H4 (cell line): ENCODE data around the gene PROSER3. TPM values are rescaled to one million over a fixed set of nuclear protein-coding genes. Genes with fewer than 3 reads are reported as not detected.

Experiments
- DNase-seq: peaks from one replicate; pipeline ENCODE4 v3.0.0-alpha.2; 2015; ENCODE audit warnings: low spot score
- total RNA-seq: library from RNA; depleted of rRNA; stranded (reverse); fragments of >200 nt; shearing (Covaris generic); gene quantifications from 2 replicates; pipeline ENCODE4 v1.2.3, GENCODE V29; 2014

The PROSER3 gene
- total RNA-seq, 1 experiment from 2014 or later: 15.3 TPM

DNA sequence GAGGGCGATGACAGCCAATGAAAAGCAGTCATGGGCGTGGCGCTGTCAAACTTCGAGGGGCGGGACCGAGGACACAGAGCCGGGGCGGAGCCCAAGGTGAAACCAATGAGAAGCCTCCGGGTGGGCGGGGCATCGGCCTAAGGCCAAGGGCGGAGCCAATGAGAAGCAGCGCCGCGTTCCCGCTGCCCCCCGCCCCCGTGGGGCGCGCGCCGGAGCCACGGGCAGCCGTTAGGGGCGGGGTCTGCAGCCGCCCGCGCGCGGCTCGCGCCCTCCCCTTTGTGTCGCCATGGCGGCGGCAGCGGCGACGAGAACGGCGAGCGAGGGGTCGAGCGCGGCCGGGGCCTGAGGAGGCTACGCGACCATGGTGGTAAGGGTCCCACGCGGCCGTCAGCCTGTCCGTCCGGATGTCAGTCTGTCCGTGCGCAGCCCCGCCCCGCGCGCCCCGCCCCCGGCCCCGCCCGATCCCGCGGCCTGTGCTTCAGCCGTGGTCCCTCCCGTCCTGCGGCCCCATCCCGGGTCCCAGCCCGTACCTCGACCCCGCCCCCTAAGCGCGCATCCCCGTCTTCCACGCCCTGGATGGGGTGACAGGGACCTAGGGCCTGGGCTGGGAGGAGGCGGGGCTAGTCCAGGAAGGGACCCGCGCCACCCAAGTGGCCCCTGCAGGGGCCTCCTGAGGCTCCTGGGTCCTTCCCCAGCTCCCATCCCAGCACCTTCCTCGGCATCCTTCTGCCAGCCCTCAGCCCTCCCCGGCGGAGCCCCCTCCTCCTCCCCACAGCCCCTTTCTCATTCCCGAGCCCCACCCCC is 17.5 kb downstream of the PROSER3 start, which contains the start of gene ARHGAP33:
ARHGAP33 (plus strand) TSS at position 267 of the 804 bp plus-strand sequence; CDS start at position 362, 95 bp downstream.
- peak; percentile 95 for DNase-seq

DNA sequence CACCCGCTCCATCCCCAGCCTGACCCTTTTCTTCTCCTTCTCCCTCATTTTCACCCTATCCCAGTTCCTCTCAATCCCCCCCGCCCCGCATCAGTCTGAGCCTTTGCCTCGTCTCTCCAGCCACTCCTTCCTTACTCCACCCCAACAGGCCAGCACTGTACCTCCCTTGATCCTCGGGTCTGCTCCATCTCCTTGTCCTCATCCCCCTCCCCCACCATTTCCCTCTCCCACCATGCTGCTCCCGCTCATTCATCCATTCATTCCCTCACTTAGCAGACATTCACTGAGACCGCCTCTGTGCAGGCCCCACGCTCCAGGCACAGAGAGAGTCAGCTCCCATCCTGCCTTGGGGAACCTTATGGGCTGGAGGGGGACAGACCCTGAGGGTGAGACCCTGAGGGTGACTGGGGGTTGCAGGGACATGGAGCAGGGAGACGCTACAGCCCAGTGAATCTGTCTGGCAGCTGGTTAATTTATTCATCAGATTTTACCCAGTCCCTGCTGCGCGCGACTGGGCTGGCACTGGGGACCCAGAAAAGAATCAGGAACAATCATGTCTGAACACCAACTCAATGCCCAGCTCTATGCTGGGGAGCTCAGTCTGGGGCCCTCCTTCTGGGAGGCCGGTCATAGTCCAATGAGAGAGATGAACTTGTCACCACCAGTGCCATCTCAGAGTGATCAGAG is 18.3 kb downstream of the PROSER3 start:
- no peak for DNase-seq

DNA sequence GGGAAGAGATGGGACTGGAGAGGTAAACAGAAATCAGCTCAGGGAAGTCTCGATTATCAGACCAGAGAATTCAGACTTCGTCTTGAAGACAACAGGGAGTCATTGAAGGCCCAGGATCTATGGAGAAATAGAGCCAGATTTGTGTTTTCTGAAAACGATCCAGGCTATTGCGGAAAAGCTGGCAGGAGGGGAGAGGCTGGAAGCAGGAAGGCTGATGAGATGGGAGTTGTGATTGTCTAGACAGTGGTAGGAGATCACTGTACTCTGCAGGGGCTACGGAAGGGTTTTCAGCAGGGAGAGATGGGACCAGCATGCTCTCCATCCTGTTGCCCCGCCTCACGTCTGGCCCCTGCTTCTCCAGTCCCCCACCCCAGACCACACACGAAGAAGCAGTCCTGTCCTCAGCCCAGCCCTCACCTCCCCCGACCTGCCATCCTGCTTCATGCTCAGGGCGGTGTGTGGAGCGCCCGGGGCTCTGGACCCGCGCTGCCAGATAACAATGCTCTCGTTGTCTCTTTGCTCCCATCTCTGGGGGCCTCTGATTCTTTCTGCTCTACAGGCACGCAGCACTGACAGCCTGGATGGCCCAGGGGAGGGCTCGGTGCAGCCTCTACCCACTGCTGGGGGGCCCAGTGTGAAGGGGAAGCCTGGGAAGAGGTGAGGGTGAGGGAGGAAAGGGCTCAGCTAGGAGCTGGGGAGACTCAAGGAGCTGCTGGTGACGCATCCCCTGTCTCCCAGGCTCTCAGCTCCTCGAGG is 19.3 kb downstream of the PROSER3 start:
- DNase-seq: no peak

DNA sequence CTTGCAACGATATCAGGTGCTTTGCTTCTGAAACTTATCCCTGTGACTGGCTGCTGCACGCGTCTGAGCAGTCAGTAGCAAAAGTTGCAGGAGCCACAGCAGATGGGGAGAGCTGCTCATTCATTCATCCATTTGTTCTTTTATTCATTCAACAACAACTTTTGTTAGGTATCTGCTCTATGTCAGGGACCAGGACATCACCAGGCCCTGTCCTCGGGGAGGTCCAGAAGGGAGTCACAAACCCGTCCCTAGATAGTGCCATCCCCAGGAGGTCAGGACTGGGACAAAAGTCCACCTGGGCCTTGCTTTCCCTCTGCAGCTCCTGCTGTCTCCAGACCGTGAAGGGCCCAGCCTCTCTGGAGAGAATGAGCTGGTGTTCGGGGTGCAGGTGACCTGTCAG is 20.0 kb downstream of the PROSER3 start:
- no peak for DNase-seq

DNA sequence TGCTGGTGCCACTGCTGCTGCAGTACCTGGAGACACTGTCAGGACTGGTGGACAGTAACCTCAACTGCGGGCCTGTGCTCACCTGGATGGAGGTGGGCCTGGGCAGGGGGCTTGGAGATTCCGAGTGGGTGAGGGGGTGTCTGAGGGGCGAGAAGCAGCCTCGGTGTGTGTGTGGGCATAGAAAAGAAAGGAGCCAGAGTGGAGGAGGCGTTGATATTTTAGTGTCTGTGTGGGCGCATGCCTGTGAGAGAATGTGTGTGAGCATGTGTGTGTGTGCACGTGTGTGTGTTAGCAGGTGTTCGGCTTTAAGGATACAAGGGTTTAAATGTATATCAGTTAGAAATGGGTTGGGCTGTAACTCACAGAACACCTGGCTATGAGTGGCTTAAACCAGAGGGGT is 21.1 kb downstream of the PROSER3 start:
- DNase-seq: no peak

DNA sequence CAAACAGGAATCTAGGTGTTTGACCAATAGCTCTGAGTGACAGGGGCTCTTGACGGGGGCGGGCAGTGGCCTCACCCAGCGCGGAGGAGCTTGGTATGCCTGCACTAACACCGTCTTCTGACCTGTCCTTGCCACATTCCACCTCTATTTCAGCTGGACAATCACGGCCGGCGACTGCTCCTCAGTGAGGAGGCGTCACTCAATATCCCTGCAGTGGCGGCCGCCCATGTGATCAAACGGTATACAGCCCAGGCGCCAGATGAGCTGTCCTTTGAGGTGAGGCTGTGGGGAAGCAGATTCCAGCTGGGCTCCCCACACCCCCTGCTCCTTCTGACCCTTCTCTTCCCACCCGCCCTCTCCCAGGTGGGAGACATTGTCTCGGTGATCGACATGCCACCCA is 22.1 kb downstream of the PROSER3 start:
- no peak for DNase-seq

DNA sequence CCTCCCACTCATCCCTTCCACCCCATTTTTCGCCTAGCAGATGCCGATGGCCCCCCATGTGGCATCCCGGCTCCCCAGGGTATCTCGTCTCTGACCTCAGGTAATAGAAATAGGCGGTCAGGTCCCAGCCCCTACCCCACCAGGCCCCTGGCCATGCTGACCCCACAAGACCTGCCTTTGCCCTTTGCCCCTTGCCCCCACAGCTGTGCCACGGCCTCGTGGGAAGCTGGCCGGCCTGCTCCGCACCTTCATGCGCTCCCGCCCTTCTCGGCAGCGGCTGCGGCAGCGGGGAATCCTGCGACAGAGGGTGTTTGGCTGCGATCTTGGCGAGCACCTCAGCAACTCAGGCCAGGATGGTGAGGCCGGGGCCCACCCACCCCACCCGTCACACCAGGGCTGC is 22.7 kb downstream of the PROSER3 start:
- DNase-seq: no peak

DNA sequence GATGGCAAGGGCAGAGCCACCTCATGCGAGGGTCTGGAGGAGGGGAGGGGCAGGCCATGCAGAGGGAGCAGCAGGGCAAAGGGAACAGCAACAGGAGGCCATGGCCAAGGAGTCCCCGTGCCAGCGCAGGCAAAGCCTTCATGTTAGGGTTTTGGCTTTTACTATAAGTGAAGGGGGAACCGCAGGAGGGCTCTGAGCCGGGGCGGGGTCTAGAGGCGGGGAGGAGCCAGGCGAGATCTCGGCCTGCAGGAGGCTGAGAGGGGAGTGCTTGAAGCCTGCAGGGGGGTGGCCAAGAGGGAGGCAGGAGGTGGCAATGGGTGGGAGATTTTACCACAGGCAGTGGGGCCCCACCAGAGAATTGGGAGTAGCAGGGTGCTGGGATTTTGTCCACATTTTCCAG is 23.7 kb downstream of the PROSER3 start:
- DNase-seq: no peak

DNA sequence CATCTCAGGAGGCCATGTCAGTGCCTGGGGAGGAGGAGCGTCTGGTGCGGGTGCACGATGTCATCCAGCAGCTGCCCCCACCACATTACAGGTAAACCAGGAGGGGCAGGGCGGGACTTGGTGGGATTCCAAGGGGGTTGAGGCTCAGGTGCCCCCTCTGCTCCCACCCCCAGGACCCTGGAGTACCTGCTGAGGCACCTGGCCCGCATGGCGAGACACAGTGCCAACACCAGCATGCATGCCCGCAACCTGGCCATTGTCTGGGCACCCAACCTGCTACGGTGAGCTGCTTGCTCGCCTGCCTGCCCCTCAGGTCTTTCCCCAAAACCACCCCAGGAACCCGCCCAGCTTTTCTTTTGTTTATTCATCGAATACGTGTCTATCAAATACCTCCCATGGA is 24.6 kb downstream of the PROSER3 start:
- no peak for DNase-seq

DNA sequence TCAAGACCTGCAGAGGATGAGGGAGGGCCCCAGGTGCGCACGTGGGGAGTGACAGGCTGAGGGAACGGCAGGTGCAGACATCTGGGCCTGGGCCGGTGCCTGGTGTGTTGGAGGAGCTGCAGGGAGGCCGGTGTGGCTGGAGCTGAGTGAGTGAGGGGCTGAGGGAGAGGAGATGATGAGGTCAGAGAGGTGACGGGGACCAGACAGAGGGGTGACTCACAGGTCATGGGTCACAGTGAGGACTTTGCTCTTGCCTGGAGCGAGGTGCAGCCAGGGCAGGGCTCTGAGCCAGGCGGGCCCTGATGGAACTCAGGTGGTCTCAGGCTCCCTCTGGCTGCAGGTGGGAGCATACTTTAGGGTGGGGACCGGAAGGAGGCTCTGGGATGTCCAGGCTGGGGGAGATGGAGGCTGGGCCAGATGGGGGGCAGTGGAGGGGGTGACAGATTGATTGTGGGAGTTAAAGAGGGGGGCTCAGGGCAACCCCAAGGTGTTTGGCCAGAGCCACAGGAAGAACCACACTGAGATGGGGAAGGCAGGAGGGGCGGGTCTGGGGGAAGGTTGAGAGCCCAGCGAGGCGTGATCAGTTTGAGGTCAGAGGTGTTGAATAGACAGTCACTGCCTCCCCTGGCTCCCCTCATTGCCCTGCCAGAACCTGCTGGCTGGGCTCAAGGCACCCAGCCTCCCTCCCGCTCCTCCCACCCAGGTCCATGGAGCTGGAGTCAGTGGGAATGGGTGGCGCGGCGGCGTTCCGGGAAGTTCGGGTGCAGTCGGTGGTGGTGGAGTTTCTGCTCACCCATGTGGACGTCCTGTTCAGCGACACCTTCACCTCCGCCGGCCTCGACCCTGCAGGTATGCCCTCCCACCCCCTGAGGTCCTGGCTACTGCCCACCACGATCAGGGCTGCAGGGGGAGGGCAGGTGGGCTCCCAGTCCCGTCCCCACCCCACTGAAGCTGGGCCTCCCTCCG is 25.8 kb downstream of the PROSER3 start:
- no peak for DNase-seq

DNA sequence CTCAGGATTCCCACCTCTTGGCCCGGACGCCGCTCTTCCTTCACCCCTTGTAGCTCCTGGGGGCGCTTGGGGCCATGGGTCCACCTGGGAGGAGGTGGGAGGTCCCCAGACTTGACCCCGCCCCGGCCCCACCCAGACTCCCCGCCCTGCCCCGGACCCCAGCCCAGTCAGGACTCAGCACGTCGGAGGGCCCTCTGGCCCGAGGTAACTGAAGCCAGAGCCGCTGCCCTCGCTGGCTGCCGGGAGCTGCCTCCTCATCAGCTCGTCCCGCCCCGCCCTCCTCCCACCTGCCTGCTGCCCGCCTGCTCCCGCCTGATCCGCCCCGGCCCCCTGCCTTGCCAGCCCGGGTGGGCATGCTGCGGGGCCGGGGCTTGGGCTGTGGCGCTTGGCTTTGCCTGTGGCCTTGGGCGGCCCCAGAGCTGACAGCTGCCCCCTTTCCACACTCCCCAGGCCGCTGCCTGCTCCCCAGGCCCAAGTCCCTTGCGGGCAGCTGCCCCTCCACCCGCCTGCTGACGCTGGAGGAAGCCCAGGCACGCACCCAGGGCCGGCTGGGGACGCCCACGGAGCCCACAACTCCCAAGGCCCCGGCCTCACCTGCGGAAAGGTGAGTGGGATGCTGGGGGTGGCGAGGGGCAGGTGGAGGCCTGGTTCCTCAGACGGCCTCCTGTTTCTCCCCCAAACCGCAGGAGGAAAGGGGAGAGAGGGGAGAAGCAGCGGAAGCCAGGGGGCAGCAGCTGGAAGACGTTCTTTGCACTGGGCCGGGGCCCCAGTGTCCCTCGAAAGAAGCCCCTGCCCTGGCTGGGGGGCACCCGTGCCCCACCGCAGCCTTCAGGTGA is 26.7 kb downstream of the PROSER3 start:
- DNase-seq: no peak

DNA sequence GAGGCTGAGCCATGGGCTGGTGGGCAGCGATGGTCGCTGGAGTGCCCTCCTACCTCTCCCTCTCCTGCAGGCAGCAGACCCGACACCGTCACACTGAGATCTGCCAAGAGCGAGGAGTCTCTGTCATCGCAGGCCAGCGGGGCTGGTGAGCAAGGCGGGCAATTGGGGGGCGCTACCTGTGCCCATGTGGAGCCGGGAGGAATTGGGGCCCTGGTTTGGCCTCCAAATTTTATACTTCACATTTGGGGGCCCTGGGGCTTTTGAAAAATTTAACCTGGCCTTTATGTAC is 27.3 kb downstream of the PROSER3 start:
- no peak for DNase-seq

DNA sequence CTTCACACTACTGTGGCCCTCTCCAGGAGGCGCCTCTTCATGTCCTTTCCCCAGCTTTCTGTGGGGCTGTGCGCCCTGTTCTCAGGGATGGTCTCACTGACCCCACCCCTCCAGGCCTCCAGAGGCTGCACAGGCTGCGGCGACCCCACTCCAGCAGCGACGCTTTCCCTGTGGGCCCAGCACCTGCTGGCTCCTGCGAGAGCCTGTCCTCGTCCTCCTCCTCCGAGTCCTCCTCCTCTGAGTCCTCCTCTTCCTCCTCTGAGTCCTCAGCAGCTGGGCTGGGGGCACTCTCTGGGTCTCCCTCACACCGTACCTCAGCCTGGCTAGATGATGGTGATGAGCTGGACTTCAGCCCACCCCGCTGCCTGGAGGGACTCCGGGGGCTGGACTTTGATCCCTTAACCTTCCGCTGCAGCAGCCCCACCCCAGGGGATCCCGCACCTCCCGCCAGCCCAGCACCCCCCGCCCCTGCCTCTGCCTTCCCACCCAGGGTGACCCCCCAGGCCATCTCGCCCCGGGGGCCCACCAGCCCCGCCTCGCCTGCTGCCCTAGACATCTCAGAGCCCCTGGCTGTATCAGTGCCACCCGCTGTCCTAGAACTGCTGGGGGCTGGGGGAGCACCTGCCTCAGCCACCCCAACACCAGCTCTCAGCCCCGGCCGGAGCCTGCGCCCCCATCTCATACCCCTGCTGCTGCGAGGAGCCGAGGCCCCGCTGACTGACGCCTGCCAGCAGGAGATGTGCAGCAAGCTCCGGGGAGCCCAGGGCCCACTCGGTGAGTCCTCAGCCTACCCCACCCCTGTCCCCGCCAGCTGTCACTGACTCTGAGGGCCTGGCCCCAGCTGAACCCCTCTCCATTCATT is 28.6 kb downstream of the PROSER3 start:
- DNase-seq: no peak

DNA sequence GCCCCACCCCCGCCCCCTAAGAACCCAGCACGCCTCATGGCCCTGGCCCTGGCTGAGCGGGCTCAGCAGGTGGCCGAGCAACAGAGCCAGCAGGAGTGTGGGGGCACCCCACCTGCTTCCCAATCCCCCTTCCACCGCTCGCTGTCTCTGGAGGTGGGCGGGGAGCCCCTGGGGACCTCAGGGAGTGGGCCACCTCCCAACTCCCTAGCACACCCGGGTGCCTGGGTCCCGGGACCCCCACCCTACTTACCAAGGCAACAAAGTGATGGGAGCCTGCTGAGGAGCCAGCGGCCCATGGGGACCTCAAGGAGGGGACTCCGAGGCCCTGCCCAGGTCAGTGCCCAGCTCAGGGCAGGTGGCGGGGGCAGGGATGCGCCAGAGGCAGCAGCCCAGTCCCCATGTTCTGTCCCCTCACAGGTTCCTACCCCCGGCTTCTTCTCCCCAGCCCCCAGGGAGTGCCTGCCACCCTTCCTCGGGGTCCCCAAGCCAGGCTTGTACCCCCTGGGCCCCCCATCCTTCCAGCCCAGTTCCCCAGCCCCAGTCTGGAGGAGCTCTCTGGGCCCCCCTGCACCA is 29.3 kb downstream of the PROSER3 start:
- no peak for DNase-seq

DNA sequence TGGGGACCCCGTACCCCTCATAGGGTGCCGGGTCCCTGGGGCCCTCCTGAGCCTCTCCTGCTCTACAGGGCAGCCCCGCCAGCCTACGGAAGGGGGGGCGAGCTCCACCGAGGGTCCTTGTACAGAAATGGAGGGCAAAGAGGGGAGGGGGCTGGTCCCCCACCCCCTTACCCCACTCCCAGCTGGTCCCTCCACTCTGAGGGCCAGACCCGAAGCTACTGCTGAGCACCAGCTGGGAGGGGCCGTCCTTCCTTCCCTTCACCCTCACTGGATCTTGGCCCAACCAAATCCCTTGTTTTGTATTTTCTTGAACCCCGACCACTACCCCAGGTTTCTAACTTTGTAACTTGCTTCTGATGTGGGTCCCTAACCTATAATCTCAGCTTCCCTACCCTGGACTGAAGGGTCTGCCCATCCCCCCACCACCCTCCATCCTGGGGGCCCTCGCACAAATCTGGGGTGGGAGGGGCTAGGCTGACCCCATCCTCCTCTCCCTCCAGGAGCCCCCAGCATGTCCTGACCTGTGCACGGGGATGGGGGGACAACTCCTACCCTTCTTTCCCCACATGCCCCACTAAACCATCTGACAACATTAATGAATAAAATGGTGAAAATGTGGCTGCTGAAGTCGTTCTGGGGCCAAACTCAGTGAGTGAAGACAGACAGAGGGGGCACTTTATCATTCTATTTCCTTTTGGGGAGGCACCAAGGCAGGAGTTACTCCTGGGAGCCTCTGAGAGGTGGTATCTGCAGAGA is 30.4 kb downstream of the PROSER3 start:
- no peak for DNase-seq

DNA sequence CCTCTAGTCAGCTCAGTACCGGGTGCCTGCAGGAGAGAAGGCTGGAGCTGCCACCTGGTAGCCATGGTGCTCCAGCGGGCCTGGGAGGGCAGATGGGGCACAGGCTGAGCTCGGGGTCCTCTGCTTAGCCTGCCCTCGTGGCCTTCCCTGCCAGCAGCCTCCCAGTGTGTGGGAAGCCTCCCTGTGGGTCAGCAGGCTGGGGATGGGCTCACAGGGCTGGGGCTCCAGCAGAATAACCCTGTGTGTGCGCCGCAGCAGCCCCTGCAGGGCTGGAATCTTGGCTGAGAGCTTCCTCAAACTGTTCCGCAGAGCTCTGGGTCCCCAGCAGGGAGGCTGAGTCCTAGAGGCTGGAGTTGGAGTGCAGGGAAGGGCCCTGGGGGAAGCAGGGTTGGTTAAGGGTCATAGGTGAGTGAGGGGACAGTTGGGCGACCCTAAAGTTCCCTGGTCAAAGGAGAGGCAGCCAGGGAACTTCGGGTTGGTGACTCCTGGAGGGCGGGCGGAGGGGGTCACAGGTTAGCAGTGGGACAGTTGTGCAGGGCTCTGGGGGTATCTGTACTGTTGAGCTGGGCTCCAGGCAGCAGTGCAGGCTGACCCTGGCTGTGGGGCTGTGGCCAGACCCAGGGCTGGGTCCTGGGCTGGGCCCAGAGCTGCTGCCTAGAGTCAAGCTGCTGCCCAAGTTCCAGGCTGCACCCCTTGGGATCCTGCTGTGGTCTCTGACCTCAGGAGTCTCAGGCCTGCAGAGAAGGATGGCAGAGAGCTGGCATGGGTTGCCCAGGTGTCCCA is 31.4 kb downstream of the PROSER3 start:
- no peak for DNase-seq
